Activated CD8-positive, alpha-beta memory T cell treated with anti-CD3 and anti-CD28 coated beads for 48 hours (primary cell): ENCODE results near the gene SMIM24.
"Not testable (repeated sequence)": the region's sequence is repeated elsewhere in the genome, so short reads cannot be mapped to it uniquely, and the experiment has no call there.

Experiments
- DNase-seq, 3 experiments: peaks; one replicate each; pipeline ENCODE4 v3.0.0-alpha.2; 2020; ENCODE audit warnings: low read depth in 2 of 3, low spot score in 2 of 3

Gene SMIM24

GRCh38 chr19:3515891-3516422 lies 35.6 kb upstream of the SMIM24 start:
- DNase-seq = no peak

GRCh38 chr19:3514930-3515329 lies 34.6 kb upstream of the SMIM24 start:
- DNase-seq = no peak

- DNase-seq = no peak
These were observed 33.2 kb upstream of the SMIM24 start for GRCh38 chr19:3513229-3514140.

- no peak for DNase-seq
These were observed 32.4 kb upstream of the SMIM24 start for GRCh38 chr19:3512562-3513228.

GRCh38 chr19:3511506-3512251 lies 31.4 kb upstream of the SMIM24 start:
- DNase-seq = no peak

GRCh38 chr19:3510727-3511126 lies 30.4 kb upstream of the SMIM24 start:
- no peak for DNase-seq

GRCh38 chr19:3509566-3509989 lies 29.3 kb upstream of the SMIM24 start:
- no peak for DNase-seq

GRCh38 chr19:3508771-3509535 lies 28.6 kb upstream of the SMIM24 start:
- DNase-seq = no peak

GRCh38 chr19:3508121-3508661 lies 27.9 kb upstream of the SMIM24 start:
- not testable (repeated sequence) for DNase-seq

- DNase-seq = no peak
These were observed 27.2 kb upstream of the SMIM24 start for GRCh38 chr19:3507371-3508120.

- DNase-seq = no peak
These were observed 26.3 kb upstream of the SMIM24 start for GRCh38 chr19:3506384-3507340.

GRCh38 chr19:3505598-3506383 lies 25.5 kb upstream of the SMIM24 start, which contains the start of gene FZR1:
Gene FZR1, plus strand, starts transcription at chr19:3506311. Its CDS starts 16,679 bp downstream, at chr19:3522990.
- peak; percentile 97 to 100 (median 98) for DNase-seq

- no peak for DNase-seq
These were observed 24.4 kb upstream of the SMIM24 start for GRCh38 chr19:3504735-3505134.

- no peak for DNase-seq
These were observed 22.8 kb upstream of the SMIM24 start for GRCh38 chr19:3503036-3503572.

- DNase-seq = no peak
These were observed 21.5 kb upstream of the SMIM24 start for GRCh38 chr19:3501780-3502179.

- peak; percentile 89 to 93 (median 89) for DNase-seq
These were observed 20.2 kb upstream of the SMIM24 start, which contains the start of gene DOHH for GRCh38 chr19:3500429-3501101. Gene DOHH, minus strand, starts transcription at chr19:3500674. Its CDS starts 3,860 bp downstream, at chr19:3496814.
